Left kidney (tissue), 2 donors: ENCODE data around the gene PSME3. TPM values are rescaled to one million over a fixed set of nuclear protein-coding genes. Genes with fewer than 3 reads are reported as not detected.

Experiments
- DNase-seq: peaks from one replicate; pipeline ENCODE4 v3.0.0-alpha.2; 2013
- polyA plus RNA-seq: library from polyadenylated mRNA; unstranded; fragments of 120-200 nt; gene quantifications from one replicate; pipeline ENCODE4 v1.2.1, GENCODE V29; 2013; ENCODE audit not compliant: insufficient read length

The PSME3 gene
- polyA plus RNA-seq, 1 donor, result 108 TPM

GRCh38 chr17:42814633-42815399 is 18.4 kb upstream of the PSME3 start:
- DNase-seq, result no peak

DNA sequence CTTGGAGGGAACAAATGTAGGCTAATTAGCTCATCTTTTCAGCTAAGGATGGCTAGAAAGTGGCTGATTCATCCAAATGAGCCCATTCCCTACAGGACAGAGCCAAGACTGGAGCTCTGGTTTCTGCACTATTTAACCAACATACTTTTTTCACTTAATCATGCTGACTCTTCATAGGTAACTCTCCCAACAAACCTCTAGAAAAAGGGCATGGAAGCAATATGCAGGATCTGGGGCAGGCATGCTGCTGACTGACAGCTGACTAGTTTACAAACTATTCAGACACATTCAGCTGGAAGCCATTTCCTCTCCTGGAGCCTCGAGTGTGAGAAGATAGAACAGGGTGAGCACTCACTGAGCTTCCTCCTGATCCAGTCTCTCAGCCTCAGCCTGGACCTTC is 15.3 kb upstream of the PSME3 start:
- no peak for DNase-seq

- DNase-seq, result no peak
Measured at GRCh38 chr17:42818379-42818778, 14.8 kb upstream of the PSME3 start.

- peak; percentile 43 for DNase-seq
Measured at GRCh38 chr17:42819939-42820535, 13.2 kb upstream of the PSME3 start.

DNA sequence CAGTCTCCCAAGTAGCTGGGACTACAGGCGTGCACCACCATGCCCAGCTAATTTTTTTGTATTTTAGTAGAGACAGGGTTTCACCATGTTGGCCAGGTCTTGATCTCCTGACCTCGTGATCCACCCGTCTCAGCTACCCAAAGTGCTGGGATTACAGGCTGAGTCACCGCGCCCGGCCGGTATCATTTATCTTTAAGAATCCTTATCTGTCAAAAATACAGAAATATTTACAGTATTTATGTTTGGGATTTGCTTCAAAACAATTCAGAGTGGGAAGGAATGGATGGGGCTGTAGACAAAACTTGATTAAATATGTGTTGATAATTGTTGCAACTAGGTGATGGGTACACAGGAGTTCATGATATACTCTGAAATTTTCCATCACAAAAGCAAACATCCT is 12.0 kb upstream of the PSME3 start:
- no peak for DNase-seq

- DNase-seq, result no peak
Measured at GRCh38 chr17:42827472-42827871, 5.7 kb upstream of the PSME3 start.

GRCh38 chr17:42830971-42831370 is 2.2 kb upstream of the PSME3 start:
- no peak for DNase-seq

GRCh38 chr17:42832213-42832933 is 824 bp upstream of the PSME3 start:
- no peak for DNase-seq

GRCh38 chr17:42833767-42834422 is 698 bp downstream of the PSME3 start:
- DNase-seq, result no peak

- DNase-seq, result no peak
Measured at GRCh38 chr17:42835732-42836131, 2.5 kb downstream of the PSME3 start.

GRCh38 chr17:42841975-42842685 is 8.9 kb downstream of the PSME3 start:
- no peak for DNase-seq

DNA sequence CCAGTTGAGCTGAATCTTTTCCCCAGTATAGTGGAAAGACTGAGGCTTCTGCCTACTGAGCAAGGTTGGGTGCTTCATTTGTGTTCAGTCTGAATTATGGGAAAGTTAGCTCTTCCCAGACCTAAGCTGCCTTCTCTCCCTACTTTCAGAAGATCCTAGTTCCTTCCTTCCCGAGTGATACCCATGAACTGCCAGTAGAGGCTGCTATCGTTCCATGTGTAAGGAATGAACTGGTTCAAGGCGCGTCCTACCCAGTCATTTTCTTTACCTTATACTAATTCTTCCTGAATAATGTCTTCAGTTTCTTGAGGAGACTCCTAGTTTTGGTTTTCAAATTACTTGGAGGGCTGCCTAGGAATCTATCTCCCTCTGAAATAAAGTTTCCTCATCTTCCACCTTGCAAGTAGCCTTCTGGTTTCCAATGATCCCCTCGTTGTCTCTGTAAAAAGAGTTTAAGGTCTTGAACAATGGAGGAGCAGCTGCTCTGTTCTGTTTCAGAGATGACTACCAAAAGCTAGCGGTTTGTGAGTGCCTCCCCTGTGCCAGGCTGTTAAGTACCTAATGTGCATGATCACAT is 10.2 kb downstream of the PSME3 start:
- DNase-seq, result peak; percentile 72

DNA sequence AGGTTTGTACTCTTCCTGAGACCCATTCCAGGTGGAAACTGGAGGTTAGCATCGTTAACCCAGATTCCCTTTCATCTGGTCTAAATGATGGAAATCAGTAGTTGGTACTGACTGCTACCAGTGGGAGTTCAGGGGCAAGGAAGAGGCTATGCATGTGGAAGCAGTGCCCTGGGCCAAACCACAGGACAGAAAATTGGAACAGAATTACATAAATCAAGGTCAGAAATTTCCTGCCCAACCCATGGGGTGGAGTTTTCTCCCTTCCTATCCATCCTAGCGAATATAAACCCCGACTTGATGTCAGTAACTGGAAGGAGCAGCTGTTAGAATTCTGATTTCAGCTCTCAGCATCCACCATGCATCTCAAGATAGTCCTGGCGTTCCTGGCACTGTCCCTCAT is 11.1 kb downstream of the PSME3 start, which contains the start of gene AOC2:
Gene AOC2, plus strand, starts transcription at position 310 of the 400 bp plus-strand sequence. Its CDS starts 47 bp downstream, at position 357.
- DNase-seq, result no peak

- DNase-seq, result no peak
Measured at GRCh38 chr17:42844761-42845555, 11.8 kb downstream of the PSME3 start.

DNA sequence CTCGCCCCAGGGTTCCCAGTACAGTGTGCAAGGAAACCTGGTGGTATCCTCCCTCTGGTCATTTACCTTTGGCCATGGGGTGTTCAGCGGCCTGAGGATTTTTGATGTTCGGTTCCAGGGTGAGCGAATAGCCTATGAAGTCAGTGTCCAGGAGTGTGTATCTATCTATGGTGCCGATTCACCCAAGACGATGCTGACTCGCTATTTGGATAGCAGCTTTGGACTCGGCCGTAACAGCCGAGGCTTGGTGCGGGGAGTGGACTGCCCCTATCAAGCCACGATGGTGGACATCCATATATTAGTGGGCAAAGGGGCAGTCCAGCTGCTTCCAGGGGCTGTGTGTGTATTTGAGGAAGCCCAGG is 12.3 kb downstream of the PSME3 start:
- no peak for DNase-seq

DNA sequence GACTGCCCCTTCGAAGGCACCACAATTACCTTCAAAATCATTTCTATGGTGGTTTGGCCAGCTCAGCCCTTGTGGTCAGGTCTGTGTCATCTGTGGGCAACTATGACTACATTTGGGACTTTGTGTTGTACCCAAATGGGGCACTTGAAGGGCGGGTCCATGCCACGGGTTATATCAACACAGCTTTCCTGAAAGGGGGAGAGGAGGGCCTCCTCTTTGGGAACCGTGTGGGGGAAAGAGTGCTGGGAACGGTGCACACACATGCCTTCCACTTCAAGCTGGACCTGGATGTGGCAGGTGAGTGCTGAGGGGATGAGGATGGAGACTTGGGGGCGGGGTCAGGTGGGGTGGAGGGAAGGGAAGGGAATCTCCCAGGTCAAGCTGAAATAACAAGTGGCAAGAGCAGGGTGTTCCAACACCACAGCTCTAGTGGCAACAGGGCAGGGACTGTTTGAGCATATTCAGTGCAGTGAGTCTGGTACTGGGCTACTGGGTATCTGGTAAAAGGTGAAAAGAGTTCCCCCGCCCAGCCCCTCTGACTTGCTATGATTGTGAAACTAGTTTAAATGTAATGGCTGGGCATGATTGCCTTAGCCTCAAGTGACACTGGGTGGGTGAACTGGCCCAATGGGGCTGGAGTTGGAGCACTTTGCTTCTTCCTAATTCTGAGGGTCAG is 12.9 kb downstream of the PSME3 start:
- no peak for DNase-seq

- no peak for DNase-seq
Measured at GRCh38 chr17:42846594-42847280, 13.5 kb downstream of the PSME3 start.

- no peak for DNase-seq
Measured at GRCh38 chr17:42848093-42848492, 14.9 kb downstream of the PSME3 start.

GRCh38 chr17:42849031-42849430 is 15.8 kb downstream of the PSME3 start:
- DNase-seq, result no peak
